ENCODE data around the gene HSP90AB1. TPM values are rescaled to one million over a fixed set of nuclear protein-coding genes. Genes with fewer than 3 reads are reported as not detected.

The HSP90AB1 gene
- total and polyA plus RNA-seq, 9 of the 15 experiments (the other 6 are each of a cell fraction or from before 2014, with no cell fraction given), result 1,780 to 3,358 (median 2,262) TPM

DNA sequence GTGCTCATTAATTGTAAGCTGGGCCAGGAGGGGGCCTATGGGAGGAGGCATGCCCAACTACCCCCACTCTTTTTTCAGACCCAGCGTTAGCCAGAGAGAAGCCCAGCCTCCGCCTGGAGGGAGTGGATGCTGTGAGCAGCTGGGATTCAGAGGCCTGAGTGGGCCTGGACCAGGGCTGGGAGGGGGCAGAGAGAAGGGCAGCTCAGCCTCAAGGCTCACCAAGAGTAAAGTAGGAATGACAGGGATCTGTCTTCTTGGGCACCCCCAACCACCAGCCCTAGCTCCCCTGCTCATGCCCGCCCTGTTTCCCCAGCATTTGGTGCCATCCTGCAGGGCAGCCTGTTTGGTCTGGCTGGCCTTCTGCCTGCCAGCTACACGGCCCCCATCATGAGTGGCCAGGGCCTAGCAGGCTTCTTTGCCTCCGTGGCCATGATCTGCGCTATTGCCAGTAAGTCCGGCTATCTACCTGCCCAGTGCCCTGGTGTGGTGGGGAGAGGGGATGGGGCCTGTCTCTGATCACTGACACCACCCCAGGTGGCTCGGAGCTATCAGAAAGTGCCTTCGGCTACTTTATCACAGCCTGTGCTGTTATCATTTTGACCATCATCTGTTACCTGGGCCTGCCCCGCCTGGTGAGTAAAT is 16.7 kb upstream of the HSP90AB1 start:
- 83% methylated on average over 10 of the region's 10 CpGs for WGBS (ENCODE audit: insufficient coverage, low coverage, missing lambda C conversion rate)
- H2AFZ ChIP-seq (ENCODE audit: low read depth, low read length), result no peak overlapping the region
- ATAC-seq (no peak), FAIRE-seq (no peak), DNase-seq (ENCODE audit: extremely low read depth in 1 of 4, low spot score in 3 of 4) (no peak)
- H3K9ac ChIP-seq (ENCODE audit: insufficient read depth in 1 of 2, low read depth in 2 of 2, low read length in 2 of 2), result peak overlapping the region in 1 of 2 experiments; percentile 5; a peak in 2 of 4 replicates
- intact Hi-C loops (cut with micrococcal nuclease) (no loop called here), in situ Hi-C loops (cut with MboI) (no loop called here)
- H3K4me3 ChIP-seq, result no peak overlapping the region
- peaks cover 80% of the 10 kb centered on the region for H3K36me3 ChIP-seq (ENCODE audit: control insufficient read depth, insufficient read depth, low read length)
- H3K9me3 ChIP-seq (replicated peaks; ENCODE audit: control insufficient read depth, insufficient read depth, low read depth, low read length), result no peaks in the 10 kb centered on the region
- H3K27me3 ChIP-seq (ENCODE audit: control insufficient read depth in 2 of 2, insufficient read depth in 2 of 2, low read length in 2 of 2), result no peaks in the 10 kb centered on the region
- BruUV-seq (replicated peaks), result no TSS peak
- ChIA-PET CTCF (ENCODE audit: low intra/inter-chr PET ratio) (no interaction called here), POLR2A (interaction anchor here (0.6 to 1.6 kb wide), 6 partner anchors 14 to 143 kb away, joined by 3 to 15 read pairs (median 4); partner anchors contain the start of genes HSP90AB1 and SPATS1)
- peaks cover 3% of the 10 kb centered on the region; the same call in 1 of the 2 replicates for H4K20me1 ChIP-seq (replicated peaks; ENCODE audit: control insufficient read depth, insufficient read depth, low read length)
- no peak overlapping the region for H3K27ac ChIP-seq (ENCODE audit: extremely low read depth, low read depth, low read length)
- H3K9me1 ChIP-seq (ENCODE audit: control insufficient read depth, insufficient read depth, low read length), result peaks cover 6% of the 10 kb centered on the region
- no peak overlapping the region for H3K4me2 ChIP-seq (ENCODE audit: insufficient read depth, low read length)
- H3K79me2 ChIP-seq (ENCODE audit: control insufficient read depth, insufficient read depth, low read length), result peaks cover 36% of the 10 kb centered on the region
- H3K4me1 ChIP-seq (replicated peaks in 1 of 2; ENCODE audit: control insufficient read depth in 2 of 2, insufficient read depth in 2 of 2, low read length in 2 of 2), result peaks cover 32 to 58% of the 10 kb centered on the region in 2 experiments
- no peak for TF ChIP-seq ZNF717 (CRISPR knock-in tag; IDR thresholded peaks at IDR 0.05)
- 0 out of 2 replicates have a peak, but pooled peaks have one; percentile 26 for TF ChIP-seq POLR2G (IDR thresholded peaks at IDR 0.05; ENCODE audit: low read depth, low read length)
- TF ChIP-seq, protein P1, sequence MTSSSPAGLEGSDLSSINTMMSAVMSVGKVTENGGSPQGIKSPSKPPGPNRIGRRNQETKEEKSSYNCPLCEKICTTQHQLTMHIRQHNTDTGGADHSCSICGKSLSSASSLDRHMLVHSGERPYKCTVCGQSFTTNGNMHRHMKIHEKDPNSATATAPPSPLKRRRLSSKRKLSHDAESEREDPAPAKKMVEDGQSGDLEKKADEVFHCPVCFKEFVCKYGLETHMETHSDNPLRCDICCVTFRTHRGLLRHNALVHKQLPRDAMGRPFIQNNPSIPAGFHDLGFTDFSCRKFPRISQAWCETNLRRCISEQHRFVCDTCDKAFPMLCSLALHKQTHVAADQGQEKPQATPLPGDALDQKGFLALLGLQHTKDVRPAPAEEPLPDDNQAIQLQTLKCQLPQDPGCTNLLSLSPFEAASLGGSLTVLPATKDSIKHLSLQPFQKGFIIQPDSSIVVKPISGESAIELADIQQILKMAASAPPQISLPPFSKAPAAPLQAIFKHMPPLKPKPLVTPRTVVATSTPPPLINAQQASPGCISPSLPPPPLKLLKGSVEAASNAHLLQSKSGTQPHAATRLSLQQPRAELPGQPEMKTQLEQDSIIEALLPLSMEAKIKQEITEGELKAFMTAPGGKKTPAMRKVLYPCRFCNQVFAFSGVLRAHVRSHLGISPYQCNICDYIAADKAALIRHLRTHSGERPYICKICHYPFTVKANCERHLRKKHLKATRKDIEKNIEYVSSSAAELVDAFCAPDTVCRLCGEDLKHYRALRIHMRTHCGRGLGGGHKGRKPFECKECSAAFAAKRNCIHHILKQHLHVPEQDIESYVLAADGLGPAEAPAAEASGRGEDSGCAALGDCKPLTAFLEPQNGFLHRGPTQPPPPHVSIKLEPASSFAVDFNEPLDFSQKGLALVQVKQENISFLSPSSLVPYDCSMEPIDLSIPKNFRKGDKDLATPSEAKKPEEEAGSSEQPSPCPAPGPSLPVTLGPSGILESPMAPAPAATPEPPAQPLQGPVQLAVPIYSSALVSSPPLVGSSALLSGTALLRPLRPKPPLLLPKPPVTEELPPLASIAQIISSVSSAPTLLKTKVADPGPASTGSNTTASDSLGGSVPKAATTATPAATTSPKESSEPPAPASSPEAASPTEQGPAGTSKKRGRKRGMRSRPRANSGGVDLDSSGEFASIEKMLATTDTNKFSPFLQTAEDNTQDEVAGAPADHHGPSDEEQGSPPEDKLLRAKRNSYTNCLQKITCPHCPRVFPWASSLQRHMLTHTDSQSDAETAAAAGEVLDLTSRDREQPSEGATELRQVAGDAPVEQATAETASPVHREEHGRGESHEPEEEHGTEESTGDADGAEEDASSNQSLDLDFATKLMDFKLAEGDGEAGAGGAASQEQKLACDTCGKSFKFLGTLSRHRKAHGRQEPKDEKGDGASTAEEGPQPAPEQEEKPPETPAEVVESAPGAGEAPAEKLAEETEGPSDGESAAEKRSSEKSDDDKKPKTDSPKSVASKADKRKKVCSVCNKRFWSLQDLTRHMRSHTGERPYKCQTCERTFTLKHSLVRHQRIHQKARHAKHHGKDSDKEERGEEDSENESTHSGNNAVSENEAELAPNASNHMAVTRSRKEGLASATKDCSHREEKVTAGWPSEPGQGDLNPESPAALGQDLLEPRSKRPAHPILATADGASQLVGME (CRISPR knock-in tag; IDR thresholded peaks at IDR 0.05), result no peak
- TF ChIP-seq DDX20 (tag; IDR thresholded peaks at IDR 0.05; ENCODE audit: low read depth), result no peak
- TF ChIP-seq, protein P2, sequence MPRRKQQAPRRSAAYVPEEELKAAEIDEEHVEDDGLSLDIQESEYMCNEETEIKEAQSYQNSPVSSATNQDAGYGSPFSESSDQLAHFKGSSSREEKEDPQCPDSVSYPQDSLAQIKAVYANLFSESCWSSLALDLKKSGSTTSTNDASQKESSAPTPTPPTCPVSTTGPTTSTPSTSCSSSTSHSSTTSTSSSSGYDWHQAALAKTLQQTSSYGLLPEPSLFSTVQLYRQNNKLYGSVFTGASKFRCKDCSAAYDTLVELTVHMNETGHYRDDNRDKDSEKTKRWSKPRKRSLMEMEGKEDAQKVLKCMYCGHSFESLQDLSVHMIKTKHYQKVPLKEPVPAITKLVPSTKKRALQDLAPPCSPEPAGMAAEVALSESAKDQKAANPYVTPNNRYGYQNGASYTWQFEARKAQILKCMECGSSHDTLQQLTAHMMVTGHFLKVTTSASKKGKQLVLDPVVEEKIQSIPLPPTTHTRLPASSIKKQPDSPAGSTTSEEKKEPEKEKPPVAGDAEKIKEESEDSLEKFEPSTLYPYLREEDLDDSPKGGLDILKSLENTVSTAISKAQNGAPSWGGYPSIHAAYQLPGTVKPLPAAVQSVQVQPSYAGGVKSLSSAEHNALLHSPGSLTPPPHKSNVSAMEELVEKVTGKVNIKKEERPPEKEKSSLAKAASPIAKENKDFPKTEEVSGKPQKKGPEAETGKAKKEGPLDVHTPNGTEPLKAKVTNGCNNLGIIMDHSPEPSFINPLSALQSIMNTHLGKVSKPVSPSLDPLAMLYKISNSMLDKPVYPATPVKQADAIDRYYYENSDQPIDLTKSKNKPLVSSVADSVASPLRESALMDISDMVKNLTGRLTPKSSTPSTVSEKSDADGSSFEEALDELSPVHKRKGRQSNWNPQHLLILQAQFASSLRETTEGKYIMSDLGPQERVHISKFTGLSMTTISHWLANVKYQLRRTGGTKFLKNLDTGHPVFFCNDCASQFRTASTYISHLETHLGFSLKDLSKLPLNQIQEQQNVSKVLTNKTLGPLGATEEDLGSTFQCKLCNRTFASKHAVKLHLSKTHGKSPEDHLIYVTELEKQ (CRISPR knock-in tag; IDR thresholded peaks at IDR 0.05), result no peak
- no peak for TF ChIP-seq SMAD1 (IDR thresholded peaks at IDR 0.05; ENCODE audit: low read depth, low read length, partially characterized antibody)
- TF ChIP-seq, protein P3, sequence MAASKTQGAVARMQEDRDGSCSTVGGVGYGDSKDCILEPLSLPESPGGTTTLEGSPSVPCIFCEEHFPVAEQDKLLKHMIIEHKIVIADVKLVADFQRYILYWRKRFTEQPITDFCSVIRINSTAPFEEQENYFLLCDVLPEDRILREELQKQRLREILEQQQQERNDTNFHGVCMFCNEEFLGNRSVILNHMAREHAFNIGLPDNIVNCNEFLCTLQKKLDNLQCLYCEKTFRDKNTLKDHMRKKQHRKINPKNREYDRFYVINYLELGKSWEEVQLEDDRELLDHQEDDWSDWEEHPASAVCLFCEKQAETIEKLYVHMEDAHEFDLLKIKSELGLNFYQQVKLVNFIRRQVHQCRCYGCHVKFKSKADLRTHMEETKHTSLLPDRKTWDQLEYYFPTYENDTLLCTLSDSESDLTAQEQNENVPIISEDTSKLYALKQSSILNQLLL (CRISPR knock-in tag; IDR thresholded peaks at IDR 0.05; ENCODE audit: borderline replicate concordance), result no peak
- no peak for TF ChIP-seq ZKSCAN3 (CRISPR knock-in tag; IDR thresholded peaks at IDR 0.05)

Measured in K562 (cell line).